Measurements from ENCODE around the gene MCHR1. TPM values are rescaled to one million over a fixed set of nuclear protein-coding genes. Genes with fewer than 3 reads are reported as not detected.
A peak's percentile ranks its signal among the peaks of the same experiment; 100 is the strongest.

The MCHR1 gene
- polyA plus RNA-seq (ENCODE audit: insufficient read length in 3 of 3) = under 1 TPM; 0.16 to 0.43 (median 0.17) TPM

DNA sequence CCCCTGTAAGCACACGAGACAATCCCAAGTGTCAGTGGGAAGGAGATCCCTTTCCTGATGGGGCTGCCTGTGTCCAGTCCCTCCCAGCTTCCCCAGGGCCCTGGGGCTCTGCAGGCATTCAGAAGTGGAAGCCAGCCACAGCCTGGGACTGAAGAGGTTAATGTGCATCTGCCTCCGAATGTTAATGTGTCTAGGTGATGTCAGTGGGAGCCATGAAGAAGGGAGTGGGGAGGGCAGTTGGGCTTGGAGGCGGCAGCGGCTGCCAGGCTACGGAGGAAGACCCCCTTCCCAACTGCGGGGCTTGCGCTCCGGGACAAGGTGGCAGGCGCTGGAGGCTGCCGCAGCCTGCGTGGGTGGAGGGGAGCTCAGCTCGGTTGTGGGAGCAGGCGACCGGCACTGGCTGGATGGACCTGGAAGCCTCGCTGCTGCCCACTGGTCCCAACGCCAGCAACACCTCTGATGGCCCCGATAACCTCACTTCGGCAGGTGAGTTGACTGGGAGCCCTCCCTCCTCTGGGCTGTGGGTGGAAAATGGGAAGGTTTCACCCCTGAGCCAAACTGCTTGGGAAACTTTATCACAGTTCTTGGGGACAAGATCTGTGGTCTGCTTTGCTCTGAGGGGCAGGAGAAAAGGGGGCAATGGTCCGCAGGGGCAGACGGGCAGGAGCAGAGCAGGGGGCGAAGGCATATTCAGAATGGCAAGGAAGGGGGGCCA is at the start of gene MCHR1:
MCHR1 (plus strand) TSS at position 236 of the 715 bp plus-strand sequence; CDS start at position 405, 169 bp downstream.
- DNase-seq (ENCODE audit: low read depth in 3 of 3, low spot score in 2 of 3) = no peak

DNA sequence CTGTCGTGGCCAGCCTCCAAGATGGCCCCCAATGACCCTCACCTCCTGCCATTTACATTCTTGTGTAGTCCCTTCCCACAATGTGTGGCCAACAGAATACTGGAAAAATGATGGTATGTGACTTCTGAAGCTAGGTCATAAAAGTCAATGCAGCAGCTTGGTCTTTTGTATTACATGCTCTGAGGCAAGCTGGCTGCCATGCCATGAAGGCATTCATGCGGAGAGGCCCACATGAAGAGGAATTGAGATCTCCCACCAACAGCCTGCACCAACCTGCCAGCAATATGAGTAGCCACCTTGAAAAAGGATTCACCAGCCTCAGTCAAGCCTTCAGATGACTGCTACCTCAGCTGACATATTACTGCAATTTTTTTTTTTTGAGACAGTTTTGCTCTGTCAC is 47.4 kb upstream of the MCHR1 start:
- no peak for DNase-seq (ENCODE audit: low read depth in 3 of 3, low spot score in 2 of 3)

- no peak for DNase-seq (ENCODE audit: low read depth in 3 of 3, low spot score in 2 of 3)
Measured at GRCh38 chr22:40633036-40633435, 46.2 kb upstream of the MCHR1 start.

GRCh38 chr22:40634119-40634903 is 45.0 kb upstream of the MCHR1 start:
- DNase-seq (ENCODE audit: low read depth in 3 of 3, low spot score in 2 of 3) = no peak

- no peak for DNase-seq (ENCODE audit: low read depth in 3 of 3, low spot score in 2 of 3)
Measured at GRCh38 chr22:40635043-40635939, 44.0 kb upstream of the MCHR1 start.

GRCh38 chr22:40635940-40636379 is 43.3 kb upstream of the MCHR1 start:
- no peak for DNase-seq (ENCODE audit: low read depth in 3 of 3, low spot score in 2 of 3)

GRCh38 chr22:40636380-40637182 is 42.7 kb upstream of the MCHR1 start, which contains the start of gene MRTFA:
MRTFA (minus strand) TSS chr22:40636719.
- DNase-seq (ENCODE audit: low read depth in 3 of 3, low spot score in 2 of 3) = peak; percentile 98 to 100 (median 99)

- DNase-seq (ENCODE audit: low read depth in 3 of 3, low spot score in 2 of 3) = no peak
Measured at GRCh38 chr22:40637183-40638150, 41.8 kb upstream of the MCHR1 start.

GRCh38 chr22:40638261-40638660 is 41.0 kb upstream of the MCHR1 start:
- DNase-seq (ENCODE audit: low read depth in 3 of 3, low spot score in 2 of 3) = no peak

- no peak for DNase-seq (ENCODE audit: low read depth in 3 of 3, low spot score in 2 of 3)
Measured at GRCh38 chr22:40641269-40641668, 38.0 kb upstream of the MCHR1 start.

- no peak for DNase-seq (ENCODE audit: low read depth in 3 of 3, low spot score in 2 of 3)
Measured at GRCh38 chr22:40642316-40642715, 37.0 kb upstream of the MCHR1 start.

DNA sequence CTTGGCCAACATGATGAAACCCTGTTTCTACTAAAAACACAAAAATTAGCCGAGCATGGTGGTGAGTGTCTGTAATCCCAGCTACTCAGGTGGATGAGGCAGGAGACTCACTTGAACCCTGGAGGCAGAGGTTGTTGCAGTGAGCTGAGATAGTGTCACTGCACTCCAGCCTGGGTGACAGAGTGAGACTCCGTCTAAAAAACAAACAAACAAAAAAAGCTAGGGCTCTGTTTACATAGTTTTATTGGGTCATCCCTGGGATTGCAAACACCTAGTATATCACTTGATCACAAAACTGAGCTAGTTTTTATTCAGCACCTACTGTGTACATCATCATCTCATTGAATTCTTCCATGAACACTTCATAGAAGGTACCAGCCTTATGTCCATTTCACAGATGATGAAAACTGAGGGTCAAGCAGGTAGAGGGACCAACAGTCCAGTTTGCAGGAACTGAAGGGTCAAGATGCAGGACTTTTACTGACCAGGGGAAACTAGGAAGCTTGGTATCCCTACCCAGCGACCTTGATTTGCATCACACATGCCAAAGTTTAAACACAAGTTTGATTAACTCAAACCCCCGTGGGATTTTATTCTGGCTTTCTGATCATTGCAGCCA is 33.6 kb upstream of the MCHR1 start:
- DNase-seq (ENCODE audit: low read depth in 3 of 3, low spot score in 2 of 3) = no peak

- no peak for DNase-seq (ENCODE audit: low read depth in 3 of 3, low spot score in 2 of 3)
Measured at GRCh38 chr22:40648386-40648785, 30.9 kb upstream of the MCHR1 start.

DNA sequence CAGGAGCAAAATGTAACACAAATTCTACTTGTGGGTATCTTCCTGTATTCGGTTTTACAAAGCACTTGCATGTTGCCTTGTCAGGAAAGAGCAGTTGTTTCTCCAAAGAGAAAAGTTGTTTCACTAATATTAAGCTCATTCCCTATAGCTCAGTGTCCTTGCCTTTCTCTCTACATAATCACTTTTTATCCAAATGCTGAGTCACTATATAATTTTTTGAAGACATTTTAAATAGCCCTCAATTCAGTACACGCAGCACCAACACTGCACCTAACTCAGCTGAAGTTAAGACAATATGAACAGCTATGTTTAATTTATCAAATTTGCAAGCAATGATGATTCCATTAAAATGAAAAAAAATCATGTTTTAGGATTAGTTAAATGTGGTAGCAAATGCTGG is 28.2 kb upstream of the MCHR1 start:
- DNase-seq (ENCODE audit: low read depth in 3 of 3, low spot score in 2 of 3) = no peak

- DNase-seq (ENCODE audit: low read depth in 3 of 3, low spot score in 2 of 3) = peak in 2 of 3 donors; percentile 53 to 69
Measured at GRCh38 chr22:40651563-40652501, 27.5 kb upstream of the MCHR1 start.

DNA sequence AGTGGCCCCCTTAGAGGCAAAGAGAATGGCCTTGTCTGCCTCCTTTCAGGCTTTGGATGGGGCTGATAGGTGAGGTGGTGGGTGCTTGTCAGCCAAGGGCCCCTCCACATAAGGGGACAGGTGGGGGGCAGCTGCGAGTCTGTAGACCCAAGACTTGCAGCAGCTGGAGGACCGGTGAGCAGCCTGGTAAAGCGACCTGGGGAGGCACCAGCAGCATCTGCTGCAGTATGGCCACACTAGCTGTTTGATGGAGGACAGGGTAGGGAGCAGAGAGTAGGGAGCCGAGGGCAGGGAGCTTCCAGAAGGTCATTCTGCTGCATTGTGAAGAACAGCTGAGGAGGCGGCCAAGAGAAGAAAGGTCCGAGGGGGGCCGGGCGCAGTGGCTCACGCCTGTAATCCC is 25.9 kb upstream of the MCHR1 start:
- no peak for DNase-seq (ENCODE audit: low read depth in 3 of 3, low spot score in 2 of 3)

- no peak for DNase-seq (ENCODE audit: low read depth in 3 of 3, low spot score in 2 of 3)
Measured at GRCh38 chr22:40654522-40655167, 24.6 kb upstream of the MCHR1 start.

Data from right renal cortex interstitium (tissue), 3 donors.